GM18526 (cell line): ENCODE measurements around the gene BTNL9.

Experiments used
- POLR2A ChIP-seq: IDR thresholded peaks from 3 replicates; pipeline ENCODE4 v1.6.1; 2011; ENCODE audit not compliant: insufficient read length; ENCODE audit errors: extremely low read depth

BTNL9 gene

DNA sequence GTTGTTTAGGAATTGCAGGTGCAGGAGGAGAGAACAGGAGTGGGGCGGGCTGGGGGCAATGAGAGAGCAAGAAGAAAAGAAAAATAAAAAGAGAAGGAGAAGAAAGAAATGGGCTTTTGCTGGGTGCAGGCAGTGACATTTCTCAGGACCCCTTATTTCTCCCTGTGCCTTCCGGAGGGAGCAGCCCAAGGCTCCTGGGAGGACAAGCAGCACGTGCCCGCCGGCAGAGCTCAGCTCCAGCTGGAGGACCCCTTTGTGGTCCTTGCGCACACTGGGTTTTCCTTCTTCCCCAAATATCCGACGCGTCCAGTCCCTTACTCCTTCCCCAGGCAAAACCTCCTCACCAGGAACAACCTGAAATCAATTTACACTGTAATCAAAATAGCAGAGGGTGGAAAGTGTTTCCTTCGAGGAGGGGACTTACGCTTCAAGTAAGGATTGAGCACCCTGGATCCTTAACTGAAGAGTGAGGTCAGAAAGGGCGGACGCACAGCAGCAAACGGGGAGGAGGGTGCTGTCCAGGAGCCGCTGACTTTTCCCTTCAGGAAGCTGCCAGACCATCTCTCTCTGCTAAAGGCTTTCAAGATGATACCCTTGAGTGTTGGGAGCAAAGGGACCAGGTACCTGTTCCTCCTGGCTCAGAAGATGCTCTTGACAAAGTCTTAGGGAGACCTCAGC is 2.1 kb downstream of the BTNL9 start:
- no peak for TF ChIP-seq POLR2A

DNA sequence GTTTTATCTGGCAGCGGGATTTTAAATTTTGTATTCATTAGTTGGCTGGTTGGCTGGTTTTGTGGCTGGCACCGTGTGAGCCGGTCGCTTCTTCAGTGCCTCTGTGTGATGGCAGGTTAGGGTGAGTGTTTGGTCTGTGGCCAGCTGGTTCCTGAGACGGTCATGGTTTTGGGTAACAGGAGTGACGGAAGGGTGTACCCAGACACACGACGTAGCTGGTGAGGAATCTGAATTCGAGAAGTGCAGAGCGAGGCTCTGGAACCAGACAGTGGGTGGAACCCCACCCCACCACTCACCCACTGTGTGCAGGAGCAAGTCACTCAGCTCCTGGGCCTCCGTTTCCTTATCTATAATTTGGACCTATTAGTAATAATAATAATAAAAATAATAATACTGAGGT is 2.7 kb downstream of the BTNL9 start:
- no peak for TF ChIP-seq POLR2A

DNA sequence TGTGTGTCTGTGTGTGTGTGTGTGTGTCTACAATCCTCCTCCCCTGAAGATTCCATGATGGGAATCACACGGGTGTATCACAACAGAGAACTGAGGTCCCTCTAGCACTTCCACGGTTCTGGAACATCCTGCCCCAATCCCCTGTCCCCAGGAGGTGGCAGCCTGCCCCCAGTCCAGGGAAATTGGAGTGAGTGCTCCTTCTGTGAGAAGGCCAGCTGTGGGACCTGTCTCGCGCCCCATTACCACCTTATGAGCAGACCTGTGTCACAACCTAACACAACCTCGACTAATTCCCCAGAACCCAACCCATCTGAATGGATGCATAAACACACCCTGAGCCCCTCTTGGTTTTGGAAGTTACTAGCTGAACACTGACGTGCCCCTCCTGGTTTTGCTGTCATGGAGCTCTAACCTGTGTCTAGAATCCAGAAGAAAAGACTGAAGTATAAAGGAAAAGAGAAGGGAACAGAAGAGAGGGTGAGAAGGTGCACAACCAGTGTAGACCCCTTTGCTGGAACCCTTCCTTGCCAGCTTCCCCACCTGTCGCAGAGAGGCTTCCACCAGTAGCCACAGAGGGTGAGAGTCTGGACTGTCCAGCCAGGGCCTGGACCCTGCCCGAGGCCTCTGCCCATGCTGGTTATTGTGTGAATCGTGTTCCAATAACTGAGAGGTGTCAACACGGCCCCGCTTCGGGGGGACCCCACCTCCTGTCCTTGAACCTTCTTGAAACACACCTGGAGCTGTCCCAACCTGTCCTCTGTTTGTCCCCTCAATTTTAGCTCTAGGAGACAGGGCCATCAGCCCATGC is 3.4 kb downstream of the BTNL9 start:
- no peak for TF ChIP-seq POLR2A

DNA sequence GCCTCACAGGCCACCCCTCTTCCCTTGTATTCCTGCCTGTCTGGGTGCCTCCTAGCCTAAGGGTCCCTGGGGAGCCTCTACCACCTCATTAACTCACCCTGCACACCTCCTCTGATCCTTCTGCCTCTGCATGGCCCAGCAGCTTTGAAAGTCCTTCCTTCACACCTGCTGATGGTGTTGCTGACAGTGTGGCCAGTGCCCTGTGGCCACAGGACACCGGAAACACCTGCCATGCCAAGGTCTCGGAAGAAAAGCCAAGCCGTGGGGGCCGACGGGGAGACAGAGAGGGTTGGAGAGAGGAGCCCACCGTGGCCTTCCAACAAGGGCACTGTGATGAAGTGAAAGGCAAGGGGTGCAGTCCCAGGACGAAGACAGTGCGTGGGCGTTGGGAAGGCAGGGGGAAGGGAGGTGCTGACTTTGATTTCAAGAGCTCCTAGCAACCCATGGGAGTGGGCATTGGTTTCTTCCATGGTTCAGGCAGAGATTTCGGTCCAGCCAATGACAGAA is 4.1 kb downstream of the BTNL9 start:
- TF ChIP-seq POLR2A: no peak

DNA sequence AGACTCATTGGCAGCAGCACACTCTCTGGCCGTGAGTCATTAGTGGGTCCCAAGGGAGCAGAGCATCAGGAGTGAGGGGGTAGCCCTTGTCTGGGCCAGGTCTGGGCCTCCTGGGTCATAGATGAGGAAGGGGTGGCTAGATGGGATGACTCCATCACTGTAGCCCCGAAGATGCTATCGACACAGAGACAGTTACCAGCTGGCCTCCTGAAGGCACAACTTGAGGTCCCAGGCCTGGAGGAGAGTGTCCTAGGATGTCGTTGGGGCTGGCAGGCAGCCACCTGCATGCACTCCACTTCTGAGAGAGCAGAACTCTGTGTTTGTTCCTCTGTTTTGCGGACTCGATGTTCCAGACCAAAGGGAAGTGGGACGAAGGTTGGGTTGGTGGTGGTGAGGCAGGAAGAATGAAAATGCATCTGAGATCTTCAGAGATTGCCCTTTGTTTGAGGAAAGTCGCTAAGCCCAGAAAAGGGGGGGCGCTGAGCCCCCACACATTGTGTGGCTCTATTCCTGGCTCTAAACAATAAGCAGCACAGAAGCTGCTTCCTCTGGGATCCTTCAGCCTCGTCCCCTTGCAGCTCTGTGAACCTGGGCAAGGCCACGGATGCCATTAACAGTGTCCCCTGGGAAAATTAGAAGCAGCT is 4.7 kb downstream of the BTNL9 start:
- no peak for TF ChIP-seq POLR2A

DNA sequence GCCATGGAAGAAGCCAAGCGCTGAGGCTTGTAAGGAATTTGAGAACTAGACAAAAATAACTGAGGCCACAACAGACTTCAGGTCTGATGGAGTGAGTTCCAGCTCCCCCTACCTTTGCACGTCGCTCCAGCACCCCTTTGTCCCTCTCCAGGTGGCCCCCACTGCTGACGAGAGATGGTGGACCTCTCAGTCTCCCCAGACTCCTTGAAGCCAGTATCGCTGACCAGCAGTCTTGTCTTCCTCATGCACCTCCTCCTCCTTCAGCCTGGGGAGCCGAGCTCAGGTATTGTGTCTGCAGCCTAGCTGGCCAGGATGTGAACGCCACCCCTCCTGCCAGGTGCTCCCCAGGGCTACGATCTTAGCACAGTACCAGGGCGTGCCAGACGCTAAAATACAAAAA is 5.2 kb downstream of the BTNL9 start:
- TF ChIP-seq POLR2A: no peak

DNA sequence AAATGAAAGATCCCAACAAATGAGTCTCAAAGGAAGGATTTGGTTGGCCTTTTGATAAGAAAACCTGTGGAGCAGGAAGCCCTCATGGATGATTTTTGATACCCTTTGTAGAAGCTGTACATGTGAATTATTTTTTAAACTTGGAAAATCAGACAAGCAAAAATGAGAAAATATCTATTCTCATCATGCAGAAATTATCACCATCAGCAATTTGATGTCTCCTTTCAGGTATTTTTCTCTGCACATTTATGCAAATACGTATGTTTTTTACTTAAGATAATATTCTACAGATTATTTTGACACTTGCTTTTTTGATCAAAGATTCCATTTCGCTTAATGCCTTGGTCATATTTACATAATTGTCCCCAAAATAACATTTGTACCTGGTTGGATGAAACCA is 7.2 kb downstream of the BTNL9 start:
- TF ChIP-seq POLR2A: no peak

DNA sequence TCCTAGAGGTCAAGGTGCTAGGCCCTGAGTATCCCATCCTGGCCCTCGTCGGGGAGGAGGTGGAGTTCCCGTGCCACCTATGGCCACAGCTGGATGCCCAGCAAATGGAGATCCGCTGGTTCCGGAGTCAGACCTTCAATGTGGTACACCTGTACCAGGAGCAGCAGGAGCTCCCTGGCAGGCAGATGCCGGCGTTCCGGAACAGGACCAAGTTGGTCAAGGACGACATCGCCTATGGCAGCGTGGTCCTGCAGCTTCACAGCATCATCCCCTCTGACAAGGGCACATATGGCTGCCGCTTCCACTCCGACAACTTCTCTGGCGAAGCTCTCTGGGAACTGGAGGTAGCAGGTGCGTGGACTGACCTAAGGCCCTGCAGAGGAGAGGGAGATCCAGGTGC is 7.9 kb downstream of the BTNL9 start:
- TF ChIP-seq POLR2A: no peak

DNA sequence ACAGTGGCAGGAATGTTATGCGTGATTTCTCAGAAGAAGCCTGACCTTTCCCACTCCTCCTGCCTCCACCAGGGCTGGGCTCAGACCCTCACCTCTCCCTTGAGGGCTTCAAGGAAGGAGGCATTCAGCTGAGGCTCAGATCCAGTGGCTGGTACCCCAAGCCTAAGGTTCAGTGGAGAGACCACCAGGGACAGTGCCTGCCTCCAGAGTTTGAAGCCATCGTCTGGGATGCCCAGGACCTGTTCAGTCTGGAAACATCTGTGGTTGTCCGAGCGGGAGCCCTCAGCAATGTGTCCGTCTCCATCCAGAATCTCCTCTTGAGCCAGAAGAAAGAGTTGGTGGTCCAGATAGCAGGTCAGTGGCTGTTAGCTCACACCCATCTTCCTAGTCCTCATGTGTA is 9.9 kb downstream of the BTNL9 start:
- TF ChIP-seq POLR2A: no peak

DNA sequence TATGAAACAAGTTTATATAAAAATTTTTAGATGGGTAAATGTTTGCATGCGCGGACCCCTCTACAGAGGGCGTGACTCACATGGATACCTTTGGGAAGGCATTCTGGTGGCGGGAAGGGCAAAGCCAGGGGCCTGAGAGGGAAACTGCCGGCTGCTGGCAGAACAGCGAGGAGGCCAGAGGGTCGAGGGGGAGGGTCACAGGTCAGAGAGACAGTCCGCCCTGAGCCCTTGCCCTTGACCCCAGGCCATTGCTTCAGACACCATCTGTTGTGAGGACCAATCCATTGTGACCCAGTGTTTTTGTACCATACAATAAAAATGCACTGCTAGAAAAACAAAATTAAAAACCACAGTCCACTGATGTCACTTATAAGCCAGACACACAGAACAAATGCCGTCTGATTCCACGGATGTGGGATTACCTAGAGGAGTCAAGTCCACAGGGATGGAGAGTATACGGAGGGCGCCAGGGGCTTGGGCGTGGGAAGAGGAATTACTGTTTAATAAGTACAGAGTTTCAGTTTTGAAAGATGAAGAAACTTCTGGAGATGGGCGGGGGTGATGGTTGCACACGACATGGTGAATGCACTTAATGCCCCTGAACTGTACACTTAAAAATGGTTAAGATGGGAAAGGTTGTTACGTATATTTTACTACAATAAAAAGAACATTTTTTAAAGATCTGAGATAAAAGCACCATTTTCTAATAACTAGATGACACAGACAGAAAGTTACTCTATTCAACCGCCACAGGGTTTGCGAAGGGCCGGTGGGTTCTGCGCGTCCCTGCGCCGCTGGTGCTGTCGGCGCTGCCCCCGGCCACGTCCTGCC is 12.0 kb downstream of the BTNL9 start:
- no peak for TF ChIP-seq POLR2A

DNA sequence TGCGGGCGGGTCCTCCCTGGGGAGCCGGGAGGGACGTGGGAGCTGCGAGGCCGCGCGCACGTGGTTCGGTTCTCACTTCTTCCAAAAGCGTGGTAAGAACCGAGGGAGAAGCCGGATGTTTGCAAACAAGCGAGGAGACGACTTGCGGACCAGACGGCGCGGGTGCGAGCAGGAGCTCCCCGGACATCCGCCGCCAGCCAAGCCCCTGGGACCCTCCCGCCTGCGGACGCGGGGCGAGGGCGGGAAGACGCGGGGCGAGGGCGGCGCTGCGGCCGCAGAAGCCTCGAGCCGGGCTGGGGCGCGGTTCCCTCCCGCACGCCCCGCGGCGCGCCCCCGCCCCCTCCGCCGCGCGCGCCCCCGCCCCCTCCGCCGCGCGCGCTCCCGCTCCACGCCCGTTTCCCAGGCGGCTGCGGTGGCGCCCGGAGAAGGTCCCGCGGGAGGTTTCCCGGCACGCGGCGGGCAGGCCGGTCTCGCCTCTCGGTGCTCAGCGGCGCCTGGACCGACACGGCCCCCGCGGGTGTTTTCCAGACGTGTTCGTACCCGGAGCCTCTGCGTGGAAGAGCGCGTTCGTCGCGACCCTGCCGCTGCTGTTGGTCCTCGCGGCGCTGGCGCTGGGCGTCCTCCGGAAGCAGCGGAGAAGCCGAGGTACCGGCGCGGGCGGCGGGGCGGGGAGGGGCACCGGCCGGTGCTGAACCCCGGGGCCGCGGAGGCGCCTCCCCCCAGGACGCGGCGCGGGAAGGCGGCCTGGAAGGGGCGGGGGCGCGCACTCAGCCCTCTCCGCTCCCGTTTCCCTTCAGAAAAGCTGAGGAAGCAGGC is 12.8 kb downstream of the BTNL9 start:
- TF ChIP-seq POLR2A: no peak

DNA sequence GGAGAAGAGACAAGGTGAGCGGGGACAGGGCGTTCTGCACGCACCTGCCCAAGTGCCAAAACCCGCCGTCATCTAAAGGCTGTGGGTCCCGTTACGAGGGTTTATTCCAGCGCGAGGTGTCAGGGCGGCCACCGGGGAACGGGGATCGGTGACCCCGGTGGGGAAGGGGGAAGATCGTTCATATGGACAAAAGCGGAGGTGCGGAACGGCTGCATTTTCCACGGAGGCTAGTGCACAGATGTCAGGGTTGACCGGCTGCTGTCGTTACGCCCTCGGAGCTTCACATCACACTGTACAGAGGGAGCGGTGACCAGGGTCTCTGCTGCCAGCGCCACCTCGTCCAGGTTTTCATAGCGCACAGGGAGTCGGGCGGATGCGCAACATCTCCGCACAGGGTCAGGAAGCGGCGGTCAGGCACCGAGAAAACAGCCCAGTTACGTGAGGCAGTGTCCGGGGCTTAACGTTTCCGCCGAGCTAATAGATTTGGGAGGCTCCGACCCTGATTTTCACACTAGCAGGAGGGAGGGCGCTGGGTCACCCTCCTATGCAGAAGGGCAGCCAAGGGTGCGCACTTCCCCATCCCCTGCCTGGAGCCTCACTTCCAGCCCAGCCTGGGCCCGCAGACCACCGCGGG is 13.5 kb downstream of the BTNL9 start:
- TF ChIP-seq POLR2A: no peak

DNA sequence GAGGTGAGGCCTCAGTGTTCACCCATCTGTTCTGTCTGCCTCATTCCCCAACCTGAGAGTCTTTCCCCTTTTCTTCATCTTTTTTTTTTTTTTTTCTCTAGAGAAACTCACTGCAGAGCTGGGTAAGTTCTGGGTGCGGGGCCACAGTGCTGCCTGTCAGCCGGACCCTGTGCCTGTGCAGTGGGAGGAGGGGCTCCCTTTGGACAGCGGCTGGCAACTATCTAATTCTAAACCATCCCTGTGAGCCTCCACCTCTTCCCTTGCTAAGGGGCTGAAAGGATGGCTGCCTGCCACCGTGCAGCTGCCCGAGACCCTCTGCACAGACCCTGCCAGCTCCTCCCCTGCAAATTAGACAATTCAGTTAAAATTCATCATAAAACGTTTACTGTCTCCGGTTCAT is 14.1 kb downstream of the BTNL9 start:
- no peak for TF ChIP-seq POLR2A

DNA sequence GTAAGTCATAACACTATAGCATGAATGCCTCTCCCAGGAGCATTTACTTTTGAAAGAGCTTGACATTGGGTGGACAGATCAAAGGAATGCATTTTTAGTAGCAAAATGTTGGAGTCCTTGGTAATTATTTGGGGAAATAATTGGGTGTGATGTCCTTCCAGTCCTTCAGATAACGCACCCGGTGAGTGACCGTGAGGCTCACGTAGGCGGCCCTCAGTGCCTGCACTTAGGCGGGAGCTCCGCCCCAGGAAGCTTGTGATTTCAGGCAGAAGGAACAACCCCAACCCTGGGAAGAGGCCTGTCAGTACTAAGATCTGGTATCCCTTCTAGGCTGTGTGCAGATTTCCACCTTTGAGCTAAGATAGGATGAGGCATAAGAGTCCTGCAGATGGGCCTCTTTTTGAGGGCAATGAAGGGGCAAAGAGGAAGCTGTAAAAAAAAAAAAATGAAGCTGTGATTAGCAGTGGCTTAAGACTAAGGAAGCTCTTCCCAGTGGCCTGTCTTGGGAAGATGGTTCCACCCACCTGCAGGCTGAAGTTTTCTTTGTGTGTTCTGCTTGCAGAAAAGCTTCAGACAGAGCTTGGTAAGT is 14.9 kb downstream of the BTNL9 start:
- no peak for TF ChIP-seq POLR2A

DNA sequence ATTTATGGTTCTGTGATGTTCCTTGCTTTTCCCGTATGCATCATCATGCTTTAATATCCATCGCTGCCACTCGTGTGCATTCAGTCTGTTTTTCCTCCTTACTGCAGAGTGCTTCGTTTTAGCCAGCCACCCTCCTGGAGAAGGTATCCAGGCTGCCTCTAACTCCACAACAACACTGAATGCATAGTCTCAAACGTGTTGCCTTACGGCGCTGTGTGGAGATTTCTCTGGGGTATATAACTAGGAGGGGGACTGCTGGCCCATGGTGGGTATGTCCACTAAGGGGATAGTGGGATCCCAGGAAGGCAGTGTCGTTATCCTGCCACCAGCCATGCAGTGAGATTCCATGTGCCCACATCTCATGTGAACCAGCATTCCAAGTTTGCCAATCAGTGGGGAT is 16.4 kb downstream of the BTNL9 start:
- no peak for TF ChIP-seq POLR2A
